ENCODE data around the gene TESK2. TPM values are rescaled to one million over a fixed set of nuclear protein-coding genes. Genes with fewer than 3 reads are reported as not detected.

The TESK2 gene
- total and polyA plus RNA-seq, 2 of the 8 experiments (the other 6 are each of a cell fraction or from before 2014, with no cell fraction given): 10.8 to 12.6 TPM

DNA sequence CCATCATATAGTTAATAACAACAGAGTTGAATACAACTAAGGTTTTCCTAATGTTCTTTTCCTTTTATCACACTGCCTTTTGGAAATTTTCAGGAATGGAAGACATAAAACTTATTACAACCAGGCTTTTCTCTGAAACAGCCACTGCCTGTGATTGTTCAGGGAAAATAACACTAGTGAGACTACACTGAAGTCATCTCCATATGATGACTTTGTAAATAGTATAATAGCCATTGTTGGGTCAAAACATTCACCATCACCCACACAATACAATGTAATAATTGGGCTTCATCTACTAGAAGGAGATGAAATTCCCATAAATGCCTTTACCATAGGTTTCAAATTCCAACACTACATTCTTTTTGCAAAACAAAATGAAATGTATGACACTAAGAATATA lies 5.0 kb downstream of the TESK2 start:
- Histone ChIP-seq H3K18ac (ENCODE audit: extremely low read depth, low read length) (no peak overlapping the region), H4K5ac (ENCODE audit: insufficient read length, low read depth, low read length) (no peak overlapping the region), H3K4ac (replicated peaks; ENCODE audit: insufficient read length, low read depth, low read length) (no peak overlapping the region), H3K79me2 (ENCODE audit: control insufficient read depth in 1 of 2, insufficient read depth in 2 of 2, low read length in 2 of 2) (peaks cover 0 to 20% of the 10 kb centered on the region in 2 experiments; a peak in 1 of 4 replicates), H2BK20ac (ENCODE audit: low read length) (no peak overlapping the region), H2BK120ac (replicated peaks; ENCODE audit: low read depth, low read length) (no peak overlapping the region), H2BK5ac (ENCODE audit: low read depth, low read length) (no peak overlapping the region), H3K56ac (replicated peaks; ENCODE audit: insufficient read length, low read depth, low read length) (no peak overlapping the region), H2BK12ac (ENCODE audit: low read depth, low read length) (no peak overlapping the region), H3K36me3 (ENCODE audit: control insufficient read depth in 2 of 4, insufficient read depth in 4 of 4, low read length in 3 of 4) (no peaks in the 10 kb centered on the region), H4K8ac (ENCODE audit: extremely low read depth, insufficient read depth, low read length) (no peak overlapping the region), H2AFZ (ENCODE audit: low read length) (no peak overlapping the region), H4K91ac (replicated peaks; ENCODE audit: insufficient read length, low read length) (no peak overlapping the region), H3K79me1 (ENCODE audit: low read depth, low read length) (no peaks in the 10 kb centered on the region; the same call in 1 of the 2 replicates), H3K9ac (replicated peaks in 1 of 4; ENCODE audit: extremely low read depth in 1 of 4, low read depth in 3 of 4, low read length in 3 of 4) (no peak overlapping the region), H2BK15ac (ENCODE audit: low read length) (no peak overlapping the region), H3K23ac (ENCODE audit: insufficient read length) (no peak overlapping the region), H3K4me2 (ENCODE audit: insufficient read depth in 1 of 2, low read depth in 2 of 2, low read length in 2 of 2) (no peak overlapping the region), H3K14ac (ENCODE audit: insufficient read length) (no peak overlapping the region), H3K27ac (ENCODE audit: low read depth, low read length) (no peak overlapping the region), H2AK5ac (ENCODE audit: low read depth, low read length) (no peak overlapping the region), H3K23me2 (ENCODE audit: low read depth, low read length) (peaks cover 11% of the 10 kb centered on the region), H3K27me3 (replicated peaks in 1 of 4; ENCODE audit: control insufficient read depth in 3 of 4, extremely low read depth in 1 of 4, insufficient read depth in 3 of 4, low read length in 3 of 4) (no peaks in the 10 kb centered on the region), H4K20me1 (replicated peaks in 1 of 2; ENCODE audit: control insufficient read depth in 1 of 2, insufficient read depth in 2 of 2, low read length in 2 of 2) (no peaks in the 10 kb centered on the region), H3K9me3 (ENCODE audit: insufficient read depth in 2 of 2, low read depth in 1 of 2, low read length in 1 of 2) (no peaks in the 10 kb centered on the region), H3K4me3 (ENCODE audit: extremely low read depth in 1 of 4, insufficient read depth in 2 of 4, low read depth in 3 of 4, low read length in 4 of 4) (no peak overlapping the region), H3K4me1 (replicated peaks in 1 of 4; ENCODE audit: control insufficient read depth in 3 of 4, insufficient read depth in 4 of 4, low read length in 3 of 4) (peaks cover 0 to 8% (median 3%) of the 10 kb centered on the region in 4 experiments; a peak in 6 of 7 replicates)
- ChIA-PET POLR2A (ENCODE audit: partially characterized antibody) (interaction anchor here (1.4 kb wide), 1 partner anchor 97 kb away, joined by 4 read pairs; no protein-coding TSS in a partner anchor), CTCF (ENCODE audit: partially characterized antibody) (interaction anchor here (1.6 kb wide), 1 partner anchor 126 kb away, joined by 3 read pairs; no protein-coding TSS in a partner anchor)
- TF ChIP-seq TBP (IDR thresholded peaks at IDR 0.05; ENCODE audit: low read depth, low read length) (no peak), TCF12 (IDR thresholded peaks at IDR 0.05; ENCODE audit: low read depth, low read length) (no peak), TAF1 (IDR thresholded peaks at IDR 0.05; ENCODE audit: low read depth, low read length) (no peak), TEAD4 (IDR thresholded peaks at IDR 0.05; ENCODE audit: low read depth, low read length) (no peak), POU5F1 (IDR thresholded peaks at IDR 0.05; ENCODE audit: low read depth, low read length) (no peak), KDM4A (IDR thresholded peaks at IDR 0.05; ENCODE audit: low read depth, low read length, severe bottlenecking) (no peak), RFX5 (IDR thresholded peaks at IDR 0.05; ENCODE audit: borderline replicate concordance, low read depth, low read length) (no peak), SIN3A (conservative IDR thresholded peaks at IDR 0.05 in 1 of 2, IDR thresholded peaks at IDR 0.05 in 1 of 2; ENCODE audit: low read depth in 1 of 2, low read length in 2 of 2) (no peak)
- DNase-seq (ENCODE audit: low read depth in 1 of 2, low spot score in 2 of 2) (no peak), FAIRE-seq (no peak)
